Measurements from ENCODE around the gene SLC45A3.
"Not testable (repeated sequence)": the region's sequence is repeated elsewhere in the genome, so short reads cannot be mapped to it uniquely, and the experiment has no call there.

The SLC45A3 gene

GRCh38 chr1:205636732-205637131, 43.6 kb downstream of the SLC45A3 start:
- peaks cover 34% of the 10 kb centered on the region for H3K27me3 ChIP-seq (ENCODE audit: insufficient read depth, poor library complexity, severe bottlenecking)
- no peak overlapping the region for H3K4me3 ChIP-seq (replicated peaks; ENCODE audit: insufficient read depth, low read length)
- TF ChIP-seq SPI1 (IDR thresholded peaks at IDR 0.05; ENCODE audit: borderline replicate concordance, low read depth): no peak
- TF ChIP-seq POLR2AphosphoS5 (IDR thresholded peaks at IDR 0.05; ENCODE audit: low read depth): no peak
- no peak for TF ChIP-seq CTCF (IDR thresholded peaks at IDR 0.05; ENCODE audit: insufficient read depth, low read length)
- no peak for TF ChIP-seq GABPA (IDR thresholded peaks at IDR 0.05; ENCODE audit: low read depth)
- TF ChIP-seq REST (IDR thresholded peaks at IDR 0.05; ENCODE audit: insufficient replicate concordance, low read depth): no peak
- no peak overlapping the region for H3K27ac ChIP-seq (replicated peaks)
- no peak for DNase-seq (ENCODE audit: low read depth in 1 of 2, low spot score in 1 of 2)

- not testable (repeated sequence) for H3K27ac ChIP-seq (replicated peaks); H3K4me3 ChIP-seq (replicated peaks; ENCODE audit: insufficient read depth, low read length); DNase-seq (ENCODE audit: low read depth in 1 of 2, low spot score in 1 of 2)
- H3K27me3 ChIP-seq (ENCODE audit: insufficient read depth, poor library complexity, severe bottlenecking): peaks cover 34% of the 10 kb centered on the region
Observed at GRCh38 chr1:205636138-205636530, 44.2 kb downstream of the SLC45A3 start.

- no peak for DNase-seq (ENCODE audit: low read depth in 1 of 2, low spot score in 1 of 2)
- Histone ChIP-seq H3K4me3 (replicated peaks; ENCODE audit: insufficient read depth, low read length) (no peak overlapping the region), H3K27ac (replicated peaks) (no peak overlapping the region), H3K27me3 (ENCODE audit: insufficient read depth, poor library complexity, severe bottlenecking) (peaks cover 25% of the 10 kb centered on the region)
- no peak for TF ChIP-seq GABPA (IDR thresholded peaks at IDR 0.05; ENCODE audit: low read depth)
- no peak for TF ChIP-seq POLR2AphosphoS5 (IDR thresholded peaks at IDR 0.05; ENCODE audit: low read depth)
- no peak for TF ChIP-seq SPI1 (IDR thresholded peaks at IDR 0.05; ENCODE audit: borderline replicate concordance, low read depth)
- no peak for TF ChIP-seq REST (IDR thresholded peaks at IDR 0.05; ENCODE audit: insufficient replicate concordance, low read depth)
- no peak for TF ChIP-seq CTCF (IDR thresholded peaks at IDR 0.05; ENCODE audit: insufficient read depth, low read length)
Observed at GRCh38 chr1:205633421-205633976, 46.8 kb downstream of the SLC45A3 start.

GRCh38 chr1:205632669-205633169, 47.6 kb downstream of the SLC45A3 start:
- no peak for TF ChIP-seq GABPA (IDR thresholded peaks at IDR 0.05; ENCODE audit: low read depth)
- no peak for TF ChIP-seq SPI1 (IDR thresholded peaks at IDR 0.05; ENCODE audit: borderline replicate concordance, low read depth)
- no peak for TF ChIP-seq REST (IDR thresholded peaks at IDR 0.05; ENCODE audit: insufficient replicate concordance, low read depth)
- TF ChIP-seq POLR2AphosphoS5 (IDR thresholded peaks at IDR 0.05; ENCODE audit: low read depth): no peak
- no peak for DNase-seq (ENCODE audit: low read depth in 1 of 2, low spot score in 1 of 2)
- H3K4me3 ChIP-seq (replicated peaks; ENCODE audit: insufficient read depth, low read length): no peak overlapping the region
- peaks cover 18% of the 10 kb centered on the region for H3K27me3 ChIP-seq (ENCODE audit: insufficient read depth, poor library complexity, severe bottlenecking)
- no peak overlapping the region for H3K27ac ChIP-seq (replicated peaks)
